Vagina (tissue), 2 donors: ENCODE results near the gene MAG.

Experiments
- CTCF ChIP-seq, 3 experiments: fragments of 450-650 bp in 2 of 3; fragments of 200-600 bp in 1 of 3; sonication (generic) in 1 of 3; IDR thresholded peaks; one replicate each; pipeline ENCODE4 v1.5.1; 2017 to 2019; ENCODE audit warnings: antibody characterized with exemption in 3 of 3, mild to moderate bottlenecking in 2 of 3, moderate library complexity in 2 of 3
- POLR2AphosphoS5 ChIP-seq, 2 donors: sonication (generic); formaldehyde crosslinking; IDR thresholded peaks; one replicate each; pipeline ENCODE4 v1.9.0; 2017; ENCODE audit warnings: antibody characterized with exemption in 2 of 2, mild to moderate bottlenecking in 2 of 2, low read depth in 1 of 2; ENCODE audit not compliant: insufficient read depth in 1 of 2

GRCh38 chr19:35351411-35352176 lies 59.6 kb downstream of the MAG start:
- TF ChIP-seq CTCF (IDR thresholded peaks at IDR 0.05) (no peak), POLR2AphosphoS5 (IDR thresholded peaks at IDR 0.05; ENCODE audit: insufficient read depth in 1 of 2, low read depth in 1 of 2) (no peak)
